NOMO-1 (cell line): ENCODE data around the gene GALNT17.
A peak's percentile ranks its signal among the peaks of the same experiment; 100 is the strongest.

Experiments used
- DNase-seq, 2 experiments: peaks; one replicate each; lab custom pipeline; 2025; ENCODE audit not compliant: unreplicated experiment in 2 of 2; lab: John Stamatoyannopoulos, UW

Gene GALNT17

DNA sequence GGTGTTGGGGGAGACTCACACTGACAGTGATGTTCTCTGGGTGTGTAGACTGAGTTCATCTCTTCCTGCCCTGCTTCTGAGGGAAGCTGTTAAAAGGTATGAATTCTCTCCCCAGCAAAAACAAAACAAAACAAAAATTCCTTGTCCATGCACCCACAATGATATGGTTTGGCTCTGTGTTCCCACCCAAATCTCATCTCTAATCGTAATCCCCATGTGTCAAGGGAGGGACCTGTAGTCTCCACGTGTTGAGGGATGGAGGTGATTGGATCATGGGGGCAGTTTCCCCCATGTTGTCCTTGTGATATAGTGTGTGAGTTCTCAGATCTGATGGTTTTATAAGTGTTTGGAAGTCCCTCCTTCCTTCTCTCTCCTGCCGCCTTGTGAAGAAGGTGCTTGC, 245.5 kb downstream of the GALNT17 start:
- no peak for DNase-seq

DNA sequence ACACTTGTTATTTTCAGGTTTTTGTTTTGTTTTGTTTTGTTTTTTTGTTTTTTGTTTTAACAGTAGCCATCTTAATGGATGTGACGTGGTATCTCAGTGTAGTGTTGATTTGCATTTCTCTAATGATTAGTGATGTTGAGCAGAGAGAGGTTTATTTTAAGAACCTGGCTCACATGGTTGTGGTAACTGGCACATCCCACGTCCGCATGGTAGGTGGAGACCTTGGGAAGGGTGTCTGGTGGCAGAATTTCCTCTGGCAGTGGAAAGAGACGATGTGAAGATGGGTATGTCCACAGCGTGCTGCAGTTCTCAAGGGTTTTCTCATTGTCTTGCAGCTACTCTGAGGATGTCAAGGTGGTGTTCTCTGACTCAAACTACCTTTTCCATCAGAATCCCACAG, 252.2 kb downstream of the GALNT17 start:
- no peak for DNase-seq

DNA sequence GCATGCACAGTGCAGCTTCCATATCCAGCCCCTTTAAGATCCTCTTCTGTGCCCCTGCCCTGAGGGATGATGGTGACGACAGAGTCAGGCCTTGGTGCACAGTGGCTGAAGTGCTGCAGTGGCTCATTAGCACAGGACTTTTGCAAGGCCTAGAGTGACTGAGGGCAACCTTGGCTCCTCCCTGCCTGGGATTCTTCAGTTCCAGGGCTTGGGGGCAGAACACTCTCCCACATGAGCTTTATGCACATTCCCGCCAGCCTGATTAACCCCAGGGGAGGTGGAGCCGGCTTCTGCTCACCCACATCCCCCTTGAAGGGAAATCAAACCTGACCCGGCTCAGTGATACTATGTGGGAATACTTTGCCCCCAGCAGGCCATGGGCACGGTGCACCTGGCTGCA, 253.4 kb downstream of the GALNT17 start:
- DNase-seq = no peak

DNA sequence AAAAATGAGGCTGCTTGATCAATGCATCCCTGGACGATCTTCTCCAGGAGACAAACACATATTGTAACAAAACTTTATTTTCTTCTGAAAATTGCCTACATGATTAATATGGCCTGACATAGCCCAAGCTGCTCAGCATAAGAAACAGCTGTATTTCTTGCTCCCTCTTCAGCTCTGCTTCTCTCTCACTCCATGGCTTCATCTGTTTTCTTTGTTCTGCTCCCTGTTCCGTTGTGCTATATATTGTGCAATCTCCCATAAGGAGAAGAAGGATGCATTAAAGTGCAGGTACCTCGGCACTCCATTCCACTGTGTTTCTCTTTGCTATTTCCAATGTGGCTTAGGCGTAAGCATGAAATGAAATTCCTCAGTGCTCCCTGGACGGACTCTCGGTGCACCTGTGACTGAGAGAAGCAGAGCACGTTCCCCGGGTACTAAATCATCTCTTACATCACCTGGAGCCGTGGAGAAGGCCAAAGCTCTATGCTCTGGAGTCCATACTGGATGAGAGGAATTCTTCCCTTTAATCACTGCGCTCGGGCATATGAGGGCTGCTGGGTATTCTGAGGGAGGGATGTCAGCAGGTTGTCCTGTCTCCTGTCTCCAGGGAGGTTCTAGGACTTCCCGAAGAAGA, 254.3 kb downstream of the GALNT17 start:
- no peak for DNase-seq

DNA sequence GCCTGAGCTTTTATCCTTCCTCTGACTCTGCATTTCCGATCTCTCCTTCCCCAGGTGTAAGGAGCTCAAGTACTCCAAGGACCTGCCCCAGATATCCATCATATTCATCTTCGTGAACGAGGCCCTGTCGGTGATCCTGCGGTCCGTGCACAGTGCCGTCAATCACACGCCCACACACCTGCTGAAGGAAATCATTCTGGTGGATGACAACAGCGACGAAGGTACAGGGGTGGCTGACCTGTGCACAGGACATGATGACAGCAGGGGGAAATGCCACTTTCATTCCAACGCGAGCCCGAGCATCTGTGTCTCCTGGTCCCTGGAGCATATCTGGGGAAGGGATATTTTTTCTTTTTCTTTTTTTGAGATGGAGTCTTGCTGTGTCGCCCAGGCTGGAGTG, 256.2 kb downstream of the GALNT17 start:
- DNase-seq = no peak

DNA sequence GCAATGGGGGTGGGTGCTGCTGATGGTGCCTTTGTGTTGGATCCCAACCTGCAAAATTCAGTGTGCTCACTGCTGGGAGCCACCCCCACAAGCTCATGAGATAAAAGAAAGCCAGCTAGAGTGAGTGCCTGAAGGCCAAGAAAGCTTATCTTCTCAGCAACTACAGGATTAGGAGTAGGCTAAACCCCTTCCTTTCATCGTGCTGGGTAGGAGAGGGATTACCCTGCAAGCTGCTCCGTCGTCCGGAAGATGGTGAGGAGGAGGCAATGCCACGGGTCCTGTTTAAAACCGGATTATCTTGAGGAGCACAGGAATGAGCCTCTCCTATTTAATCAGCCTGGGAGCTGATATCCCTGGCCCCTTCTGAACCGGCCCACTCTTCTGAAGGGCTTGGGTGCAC, 258.0 kb downstream of the GALNT17 start:
- no peak for DNase-seq

DNA sequence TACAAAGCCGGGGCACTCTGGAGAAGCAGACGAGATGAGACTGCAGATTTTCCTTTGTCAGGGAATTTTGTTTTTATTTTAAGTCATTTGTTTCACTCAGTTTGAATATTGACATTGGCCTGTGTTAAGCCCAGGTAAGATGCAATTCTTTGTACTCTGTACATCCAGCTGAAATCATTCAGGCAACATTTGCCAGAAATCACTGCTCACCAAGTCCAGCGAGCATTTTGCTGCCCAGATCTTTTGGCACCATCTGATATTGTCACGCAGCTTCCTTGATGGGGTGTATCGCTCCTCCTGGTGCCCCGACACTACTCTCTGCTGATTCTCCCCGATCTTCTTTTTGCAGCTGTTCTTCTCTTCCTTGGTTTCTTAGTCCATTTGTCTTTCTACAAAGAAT, 261.7 kb downstream of the GALNT17 start:
- DNase-seq = no peak

DNA sequence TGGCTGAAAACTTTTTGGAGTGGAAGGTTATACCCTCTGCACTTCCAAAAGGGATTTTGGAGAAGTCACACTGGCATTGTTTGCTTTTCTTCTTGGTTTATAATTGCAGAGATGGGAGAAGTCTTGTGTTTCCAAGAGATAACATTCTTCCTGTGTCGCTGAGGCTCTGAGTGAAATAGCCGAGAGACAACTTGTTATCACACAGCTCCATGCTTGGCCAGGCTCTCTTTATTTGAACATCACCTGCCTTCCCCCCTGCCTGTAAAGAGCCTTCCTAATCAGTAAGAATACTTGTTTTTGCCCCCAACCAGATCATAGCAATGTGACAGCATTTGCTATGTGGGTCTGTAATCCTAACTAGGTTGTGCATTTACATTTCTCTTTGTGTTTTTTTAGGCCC, 270.7 kb downstream of the GALNT17 start:
- no peak for DNase-seq

DNA sequence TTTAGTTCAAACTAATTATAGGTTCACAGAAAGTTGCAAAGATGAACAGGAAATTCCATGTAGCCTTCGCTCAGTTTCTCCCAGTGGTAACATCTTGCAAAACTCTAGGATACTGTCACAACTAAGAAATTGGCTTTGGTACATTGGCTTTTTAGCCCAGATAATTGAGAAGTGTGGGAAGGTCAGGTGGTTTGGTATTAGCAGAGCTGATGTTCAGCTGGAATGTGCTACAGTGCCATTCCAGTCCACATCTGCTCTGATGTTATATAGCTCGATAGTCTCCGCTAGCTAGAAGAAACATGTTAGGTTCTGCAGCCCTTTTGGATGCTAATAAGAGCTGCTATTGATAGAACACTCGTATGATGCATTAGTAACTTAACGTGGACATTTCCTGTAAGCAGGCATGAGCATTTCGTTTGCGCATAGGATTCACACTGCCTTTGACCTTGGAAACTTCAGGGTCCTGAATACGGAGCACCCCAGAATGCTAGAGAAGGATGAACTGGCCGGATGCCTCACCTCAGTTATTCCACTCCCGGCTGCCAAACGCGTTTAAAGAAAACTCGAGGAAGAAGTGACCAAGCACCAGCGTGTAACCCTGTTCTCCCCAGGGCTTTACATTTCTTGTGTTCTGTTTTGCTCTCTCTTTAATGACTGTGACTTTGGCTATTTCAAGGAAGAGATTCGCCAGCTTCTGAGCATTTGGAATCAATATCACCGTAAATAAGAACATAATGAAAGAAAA, 271.4 kb downstream of the GALNT17 start:
- DNase-seq = no peak

DNA sequence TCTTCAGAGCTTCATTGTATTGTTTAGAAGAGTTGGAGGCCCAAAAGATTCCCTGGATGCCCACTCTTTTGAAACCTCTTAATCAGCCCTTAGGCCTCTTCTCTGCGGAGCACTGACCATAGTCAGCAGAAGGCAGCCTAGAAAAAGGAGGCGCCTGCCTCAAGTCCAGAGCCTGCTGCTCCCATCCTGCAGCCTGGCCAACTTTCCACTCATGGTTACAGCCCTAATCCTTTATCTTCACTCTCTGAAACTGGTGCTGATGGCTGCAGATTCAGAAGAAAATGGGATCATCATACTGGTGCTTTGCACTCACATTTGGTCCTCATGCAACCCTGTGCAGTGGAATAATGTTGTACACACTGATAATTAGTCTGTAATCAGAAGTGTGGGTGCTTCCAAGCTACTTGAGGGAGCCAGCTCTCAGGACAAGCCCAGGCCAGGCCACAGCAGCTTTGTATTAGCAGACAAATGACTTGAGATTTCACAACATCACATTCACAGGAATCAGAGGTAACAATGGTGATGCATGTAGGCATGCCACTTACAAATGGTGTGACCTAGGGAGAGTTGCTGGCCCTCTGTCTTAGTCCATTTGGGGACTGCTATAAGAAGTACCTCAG, 272.9 kb downstream of the GALNT17 start:
- DNase-seq = no peak

DNA sequence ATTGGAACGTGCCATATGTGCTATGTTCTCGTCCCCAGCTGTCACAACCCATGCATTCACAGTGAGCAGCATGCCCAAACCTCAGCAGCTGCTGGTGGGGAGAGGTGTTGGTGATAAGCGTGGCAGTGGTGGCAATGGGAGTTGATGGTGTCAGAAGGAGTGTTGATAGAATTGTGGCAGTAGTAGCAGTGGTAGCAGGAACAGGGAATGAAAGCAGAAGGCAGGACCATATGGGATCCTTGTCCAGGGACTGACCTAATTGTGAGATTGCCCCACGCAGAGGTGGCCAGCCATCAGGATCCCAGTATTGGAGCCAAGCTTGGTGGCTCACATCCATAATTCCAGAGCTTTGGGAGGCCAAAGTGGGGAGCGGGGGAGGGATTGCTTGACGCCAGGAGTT, 276.3 kb downstream of the GALNT17 start:
- no peak for DNase-seq

DNA sequence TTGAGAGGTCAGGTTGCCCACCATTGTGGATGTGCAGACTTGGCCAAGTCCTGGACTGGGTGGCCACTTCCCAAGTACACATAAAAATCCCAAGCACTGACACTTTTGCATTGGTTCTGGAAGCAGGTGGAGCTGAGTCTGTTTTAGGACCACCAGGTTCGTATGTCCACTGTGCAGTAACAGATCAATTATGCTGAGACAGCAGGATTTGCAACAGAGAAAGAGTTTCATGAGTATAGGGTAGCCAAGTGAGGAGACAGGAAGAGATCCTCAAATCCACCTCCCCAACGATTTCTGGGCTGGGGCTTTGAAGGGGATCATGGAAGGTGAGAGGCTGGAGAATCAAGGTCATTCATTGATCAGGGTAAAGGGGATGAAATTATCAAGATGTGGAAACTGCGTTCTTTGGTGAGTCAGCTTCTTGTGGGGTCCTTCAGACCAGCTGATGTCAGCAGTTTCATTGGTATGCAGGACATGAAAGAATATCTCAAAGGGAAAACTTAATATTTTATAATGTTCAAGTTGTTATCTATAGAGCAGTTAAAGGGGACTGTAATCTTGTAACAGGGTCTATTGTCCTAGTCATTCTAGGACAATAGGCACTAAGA, 277.7 kb downstream of the GALNT17 start:
- DNase-seq = no peak

DNA sequence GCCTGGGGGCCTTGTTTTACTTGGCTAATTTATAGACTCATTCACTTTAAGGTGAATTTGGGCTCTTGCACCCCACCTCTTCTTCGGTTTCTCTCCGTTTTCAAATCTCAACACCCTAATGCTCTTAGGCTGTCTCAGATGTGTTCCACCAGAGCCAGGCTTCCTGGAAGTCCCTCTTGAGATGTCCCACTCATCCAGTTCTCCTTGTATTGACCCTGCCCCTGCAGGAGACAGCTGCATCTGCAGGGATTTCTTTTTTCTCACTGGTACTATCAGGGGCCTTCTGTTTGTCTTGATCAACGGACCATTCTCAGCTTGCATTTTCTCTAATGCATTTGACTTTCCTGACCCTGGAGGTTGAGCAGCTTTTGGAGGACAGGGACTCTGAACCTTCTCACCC, 279.5 kb downstream of the GALNT17 start:
- no peak for DNase-seq

DNA sequence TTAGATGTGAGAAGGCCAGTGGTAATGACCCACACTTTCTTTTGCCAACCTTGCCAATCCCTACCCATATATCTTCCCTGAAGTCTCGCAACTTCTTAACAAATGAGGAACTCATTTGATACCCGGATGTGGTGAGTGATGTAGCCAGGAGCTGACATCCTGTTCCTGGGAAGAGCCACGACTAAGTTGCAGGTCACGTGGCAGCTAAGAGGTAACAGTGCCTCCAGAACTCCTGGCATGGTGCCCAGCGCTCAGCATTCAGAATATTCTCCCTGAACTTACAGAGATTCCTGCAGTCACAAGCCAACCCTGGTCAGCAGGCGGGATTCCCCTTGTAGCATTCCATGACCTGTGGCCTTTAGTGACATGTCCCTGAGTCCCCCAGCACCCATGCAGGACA, 282.5 kb downstream of the GALNT17 start:
- peak; percentile 7 to 12 for DNase-seq

DNA sequence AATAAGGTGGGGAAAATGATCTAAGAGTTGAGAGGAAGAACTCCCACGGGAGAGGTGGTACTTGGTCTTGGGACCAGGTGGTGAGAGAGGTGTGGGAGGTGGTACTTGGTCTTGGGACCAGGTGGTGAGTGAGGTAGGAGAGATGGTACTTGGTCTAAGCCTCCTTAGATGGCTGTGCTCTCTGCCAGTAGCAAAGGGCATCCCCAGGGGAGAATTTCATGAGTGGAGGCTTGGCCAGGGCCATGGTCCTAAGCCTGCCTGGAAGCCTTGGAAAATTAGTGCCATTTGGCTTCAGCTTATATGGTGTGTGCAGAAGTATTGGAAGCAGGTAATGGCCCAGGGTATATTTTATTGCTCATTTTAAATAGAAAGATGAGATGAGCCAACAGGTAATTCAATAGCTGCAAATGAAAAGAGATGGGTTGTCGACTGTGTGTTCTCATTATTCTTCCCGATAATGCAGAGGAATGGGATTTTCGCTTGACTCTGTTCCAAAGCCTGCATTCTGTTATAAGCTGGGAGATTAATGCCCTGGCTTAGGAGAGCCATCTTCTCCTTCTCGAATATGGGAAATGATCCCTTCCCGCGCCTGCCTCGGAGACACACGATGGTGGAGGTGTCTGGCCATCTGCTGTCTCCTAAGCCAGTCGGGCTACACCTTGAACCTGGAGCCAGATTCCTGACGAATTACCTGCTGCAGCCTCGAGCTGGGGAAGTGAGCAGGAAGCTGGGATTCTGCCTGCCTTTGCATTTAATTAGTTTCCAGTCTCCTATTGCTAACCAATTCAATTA, 287.8 kb downstream of the GALNT17 start:
- DNase-seq = no peak

DNA sequence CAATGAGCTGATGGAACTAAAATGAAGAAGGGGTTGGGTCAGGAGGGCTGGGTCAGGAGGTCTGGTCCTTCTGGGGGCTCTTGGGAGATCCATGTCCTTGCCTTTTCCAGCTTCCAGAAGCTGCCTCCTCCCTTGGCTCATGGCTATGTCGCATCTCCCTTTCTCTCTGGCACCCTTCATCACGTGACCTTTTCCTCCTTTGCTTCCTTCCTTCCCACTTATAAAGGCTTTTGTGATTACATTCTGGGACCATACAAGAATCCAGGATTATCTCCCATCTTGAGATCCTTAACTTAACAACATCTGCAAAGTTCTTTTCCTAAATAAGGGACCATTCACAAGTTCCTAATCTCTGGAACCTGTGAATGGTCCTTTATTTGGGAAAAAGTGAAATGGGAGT, 290.2 kb downstream of the GALNT17 start:
- no peak for DNase-seq

DNA sequence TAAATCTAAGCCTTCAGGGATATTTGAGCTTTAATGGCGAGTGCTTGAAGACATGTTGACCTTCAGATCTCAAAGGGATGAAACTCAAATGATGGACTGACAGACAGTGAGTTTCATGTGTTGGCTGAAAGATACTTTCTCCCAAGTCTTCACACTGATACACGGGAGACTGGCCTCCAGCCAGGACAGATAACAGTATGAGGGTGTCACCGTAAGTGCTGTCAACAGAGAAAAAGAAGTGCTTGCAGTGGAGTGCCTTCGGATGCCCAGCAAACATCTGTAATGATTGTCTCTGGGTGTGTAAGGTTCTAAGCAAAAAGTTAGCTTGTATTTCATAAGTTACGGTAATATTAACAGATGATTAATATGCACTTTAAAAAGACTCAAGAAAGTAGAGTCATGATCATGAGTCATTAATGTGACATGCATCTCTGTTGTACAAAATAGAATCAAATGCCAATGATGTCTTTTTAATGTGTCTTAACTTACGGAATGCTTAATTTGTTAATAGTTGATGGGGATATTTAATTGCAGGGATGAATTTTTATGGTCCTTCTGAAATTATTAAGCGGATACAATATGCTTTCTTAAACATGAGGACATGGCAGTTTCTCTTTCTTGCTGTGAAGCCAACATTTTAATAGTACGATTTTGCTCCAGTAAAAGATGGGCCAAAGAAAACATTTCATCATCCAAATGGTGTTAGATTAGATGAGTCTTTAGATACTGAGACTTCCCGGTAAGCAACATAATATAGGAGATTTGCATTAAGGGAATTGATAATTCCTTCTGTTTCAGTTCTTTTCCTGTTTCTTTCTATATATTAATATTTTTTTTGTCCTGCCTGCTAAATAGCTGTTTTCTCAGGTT, 292.5 kb downstream of the GALNT17 start:
- DNase-seq = no peak

DNA sequence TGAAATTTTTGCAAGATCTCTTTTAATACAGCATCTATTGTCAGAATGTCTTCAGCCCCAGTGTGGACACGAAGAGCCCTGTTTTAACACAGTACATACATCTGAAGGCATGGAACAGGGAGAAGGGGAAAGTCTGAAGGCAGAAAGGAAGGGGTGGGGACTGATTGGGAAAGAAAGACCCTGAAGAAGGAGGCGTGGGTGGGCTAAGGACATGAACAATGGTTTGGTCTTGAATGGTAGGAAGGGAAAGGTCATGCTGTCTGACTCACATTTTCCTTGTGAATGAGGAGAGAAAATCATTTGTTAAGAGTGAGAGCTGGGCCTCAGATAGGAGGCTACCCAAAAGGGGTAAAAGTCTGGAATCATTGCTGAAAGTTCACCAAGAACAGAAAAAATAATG, 297.1 kb downstream of the GALNT17 start:
- no peak for DNase-seq

DNA sequence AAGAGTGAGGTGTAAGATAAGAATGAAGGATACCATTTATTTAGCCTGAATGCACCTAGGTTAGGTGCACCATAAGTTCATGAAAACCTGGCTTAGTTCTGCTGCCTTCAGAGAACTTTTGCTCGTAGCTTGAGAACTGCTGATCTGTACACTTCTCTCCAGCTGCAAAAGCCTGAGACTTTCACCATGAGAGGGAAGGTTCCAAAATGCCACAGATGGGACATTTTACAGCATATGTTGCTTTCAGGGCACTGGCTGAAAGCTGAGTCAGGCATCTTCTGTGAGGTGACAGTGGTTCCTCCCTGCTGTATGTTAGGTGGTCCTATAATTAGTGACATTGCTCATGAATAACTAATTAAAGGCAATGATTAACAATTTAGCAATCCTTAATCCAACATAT, 298.3 kb downstream of the GALNT17 start:
- no peak for DNase-seq

DNA sequence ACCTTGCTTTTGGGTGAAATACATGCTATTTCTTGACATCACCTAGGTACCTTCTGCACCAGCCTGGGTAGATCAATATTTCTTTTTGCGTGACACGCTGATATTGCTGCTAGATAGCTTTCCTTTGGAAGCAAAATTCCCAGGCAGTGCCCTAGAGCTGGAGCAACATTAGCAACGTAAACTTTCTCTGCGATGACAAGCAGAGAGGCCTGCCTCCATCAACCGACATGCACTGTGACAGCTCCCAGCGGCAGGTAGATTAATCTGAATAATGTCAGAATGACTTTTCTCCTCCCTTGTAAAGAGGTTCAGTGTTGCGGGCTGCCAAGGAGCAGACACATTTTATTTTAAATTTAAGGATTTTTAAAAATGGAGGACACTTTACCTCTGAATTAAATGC, 307.4 kb downstream of the GALNT17 start:
- DNase-seq = no peak
